ENCODE measurements around the gene ZNF516. TPM values are rescaled to one million over a fixed set of nuclear protein-coding genes. Genes with fewer than 3 reads are reported as not detected.
A peak's percentile ranks its signal among the peaks of the same experiment; 100 is the strongest.

Gene ZNF516
- total RNA-seq, 5 donors from 2014 or later (not counting 1 experiment from before 2014, with no cell fraction given), result 22.0 to 31.8 (median 25.7) TPM

- H3K4me1 ChIP-seq (ENCODE audit: control insufficient read depth in 1 of 2, extremely low read depth in 1 of 2, insufficient read depth in 2 of 2, low read length in 2 of 2), result peaks cover 0 to 5% of the 10 kb centered on the region in 2 experiments
- no peaks in the 10 kb centered on the region for H3K9me3 ChIP-seq
- no CpG with 5 or more reads among the region's 10 CpGs for WGBS (ENCODE audit: insufficient coverage)
- peaks cover 15 to 20% (median 16%) of the 10 kb centered on the region in 3 donors for H3K4me1 Mint-ChIP-seq
- CTCF ChIA-PET, result no interaction called here
- DNase-seq (no peak), ATAC-seq (replicated peaks in 1 of 4) (no peak)
- no peaks in the 10 kb centered on the region for H3K36me3 Mint-ChIP-seq
- no peak overlapping the region for H3K27ac Mint-ChIP-seq
- no peaks in the 10 kb centered on the region for H3K36me3 ChIP-seq (ENCODE audit: control insufficient read depth in 2 of 2, extremely low read depth in 1 of 2, insufficient read depth in 1 of 2, low read length in 1 of 2)
- no peak overlapping the region for H3K4me3 Mint-ChIP-seq
- H3K4me3 ChIP-seq (ENCODE audit: control insufficient read depth in 1 of 2, extremely low read depth in 1 of 2, low read length in 1 of 2), result no peak overlapping the region
- H3K27ac ChIP-seq (ENCODE audit: low read length), result no peak overlapping the region
- H3K27me3 ChIP-seq (replicated peaks in 1 of 2; ENCODE audit: control insufficient read depth in 2 of 2, extremely low read depth in 1 of 2, insufficient read depth in 2 of 2, low read length in 1 of 2), result peaks cover 0 to 18% of the 10 kb centered on the region in 2 experiments
- peaks cover 34 to 37% of the 10 kb centered on the region in 2 donors for H3K27me3 Mint-ChIP-seq
- POLR2A ChIA-PET, result no interaction called here
- no peaks in the 10 kb centered on the region for H3K9me3 Mint-ChIP-seq
Measured at GRCh38 chr18:76514573-76514972, 19.5 kb upstream of the ZNF516 start.

- 90% methylated on average over 16 of the region's 17 CpGs for WGBS (ENCODE audit: insufficient coverage)
Measured at GRCh38 chr18:76507830-76508385, 12.9 kb upstream of the ZNF516 start.

GRCh38 chr18:76506974-76507764 lies 12.1 kb upstream of the ZNF516 start:
- ATAC-seq (replicated peaks in 1 of 4), result no peak
- Mint-ChIP-seq H3K27ac (no peak overlapping the region), H3K36me3 (no peaks in the 10 kb centered on the region), H3K4me1 (no peaks in the 10 kb centered on the region), H3K4me3 (no peak overlapping the region), H3K27me3 (peaks cover 0 to 3% of the 10 kb centered on the region in 2 donors), H3K9me3 (no peaks in the 10 kb centered on the region)
- ChIA-PET CTCF (no interaction called here), POLR2A (no interaction called here)
- no peak overlapping the region for H3K27ac ChIP-seq (ENCODE audit: low read length)
- no peaks in the 10 kb centered on the region for H3K9me3 ChIP-seq
- 93% methylated on average over 15 of the region's 21 CpGs for WGBS (ENCODE audit: insufficient coverage)
- peaks cover 0 to 31% of the 10 kb centered on the region in 2 experiments for H3K27me3 ChIP-seq (replicated peaks in 1 of 2; ENCODE audit: control insufficient read depth in 2 of 2, extremely low read depth in 1 of 2, insufficient read depth in 2 of 2, low read length in 1 of 2)
- no peak overlapping the region for H3K4me3 ChIP-seq (ENCODE audit: control insufficient read depth in 1 of 2, extremely low read depth in 1 of 2, low read length in 1 of 2)
- no peak for DNase-seq
- H3K36me3 ChIP-seq (ENCODE audit: control insufficient read depth in 2 of 2, extremely low read depth in 1 of 2, insufficient read depth in 1 of 2, low read length in 1 of 2), result no peaks in the 10 kb centered on the region
- H3K4me1 ChIP-seq (ENCODE audit: control insufficient read depth in 1 of 2, extremely low read depth in 1 of 2, insufficient read depth in 2 of 2, low read length in 2 of 2), result no peaks in the 10 kb centered on the region

More at GRCh38 chr18:76507830-76508385, 12.9 kb upstream of the ZNF516 start:
- ATAC-seq (replicated peaks in 1 of 4) (no peak), DNase-seq (no peak)
- no peaks in the 10 kb centered on the region for H3K4me1 ChIP-seq (ENCODE audit: control insufficient read depth in 1 of 2, extremely low read depth in 1 of 2, insufficient read depth in 2 of 2, low read length in 2 of 2)
- ChIA-PET POLR2A (no interaction called here), CTCF (no interaction called here)
- H3K27me3 ChIP-seq (replicated peaks in 1 of 2; ENCODE audit: control insufficient read depth in 2 of 2, extremely low read depth in 1 of 2, insufficient read depth in 2 of 2, low read length in 1 of 2), result peaks cover 0 to 31% of the 10 kb centered on the region in 2 experiments
- no peak overlapping the region for H3K27ac Mint-ChIP-seq
- H3K9me3 ChIP-seq, result no peaks in the 10 kb centered on the region
- H3K4me3 Mint-ChIP-seq, result no peak overlapping the region
- no peaks in the 10 kb centered on the region for H3K36me3 Mint-ChIP-seq
- no peak overlapping the region for H3K27ac ChIP-seq (ENCODE audit: low read length)
- H3K4me3 ChIP-seq (ENCODE audit: control insufficient read depth in 1 of 2, extremely low read depth in 1 of 2, low read length in 1 of 2), result no peak overlapping the region
- H3K36me3 ChIP-seq (ENCODE audit: control insufficient read depth in 2 of 2, extremely low read depth in 1 of 2, insufficient read depth in 1 of 2, low read length in 1 of 2), result no peaks in the 10 kb centered on the region
- no peaks in the 10 kb centered on the region for H3K9me3 Mint-ChIP-seq
- peaks cover 0 to 3% of the 10 kb centered on the region in 2 donors for H3K27me3 Mint-ChIP-seq
- no peaks in the 10 kb centered on the region for H3K4me1 Mint-ChIP-seq

GRCh38 chr18:76506395-76506794 lies 11.4 kb upstream of the ZNF516 start:
- Histone ChIP-seq H3K27ac (ENCODE audit: low read length) (no peak overlapping the region), H3K9me3 (no peaks in the 10 kb centered on the region), H3K27me3 (replicated peaks in 1 of 2; ENCODE audit: control insufficient read depth in 2 of 2, extremely low read depth in 1 of 2, insufficient read depth in 2 of 2, low read length in 1 of 2) (peaks cover 0 to 27% of the 10 kb centered on the region in 2 experiments), H3K4me1 (ENCODE audit: control insufficient read depth in 1 of 2, extremely low read depth in 1 of 2, insufficient read depth in 2 of 2, low read length in 2 of 2) (no peaks in the 10 kb centered on the region), H3K4me3 (ENCODE audit: control insufficient read depth in 1 of 2, extremely low read depth in 1 of 2, low read length in 1 of 2) (no peak overlapping the region), H3K36me3 (ENCODE audit: control insufficient read depth in 2 of 2, extremely low read depth in 1 of 2, insufficient read depth in 1 of 2, low read length in 1 of 2) (no peaks in the 10 kb centered on the region)
- DNase-seq (no peak), ATAC-seq (replicated peaks in 1 of 4) (no peak)
- H3K9me3 Mint-ChIP-seq, result no peaks in the 10 kb centered on the region
- H3K36me3 Mint-ChIP-seq, result no peaks in the 10 kb centered on the region
- ChIA-PET CTCF (no interaction called here), POLR2A (no interaction called here)
- no peaks in the 10 kb centered on the region for H3K4me1 Mint-ChIP-seq
- H3K4me3 Mint-ChIP-seq, result no peak overlapping the region
- H3K27ac Mint-ChIP-seq, result peak overlapping the region in 1 of 2 donors; percentile 36
- peaks cover 0 to 3% of the 10 kb centered on the region in 2 donors for H3K27me3 Mint-ChIP-seq
- WGBS (ENCODE audit: insufficient coverage), result 76% methylated on average over 8 of the region's 9 CpGs

GRCh38 chr18:76505614-76506013 lies 10.6 kb upstream of the ZNF516 start:
- H3K9me3 Mint-ChIP-seq, result no peaks in the 10 kb centered on the region
- no peaks in the 10 kb centered on the region for H3K9me3 ChIP-seq
- no peaks in the 10 kb centered on the region for H3K4me1 Mint-ChIP-seq
- ChIA-PET CTCF (no interaction called here), POLR2A (no interaction called here)
- DNase-seq (no peak), ATAC-seq (replicated peaks in 1 of 4) (no peak)
- peaks cover 0 to 26% of the 10 kb centered on the region in 2 experiments for H3K27me3 ChIP-seq (replicated peaks in 1 of 2; ENCODE audit: control insufficient read depth in 2 of 2, extremely low read depth in 1 of 2, insufficient read depth in 2 of 2, low read length in 1 of 2)
- H3K27me3 Mint-ChIP-seq, result peaks cover 0 to 3% of the 10 kb centered on the region in 2 donors
- no peaks in the 10 kb centered on the region for H3K36me3 ChIP-seq (ENCODE audit: control insufficient read depth in 2 of 2, extremely low read depth in 1 of 2, insufficient read depth in 1 of 2, low read length in 1 of 2)
- H3K36me3 Mint-ChIP-seq, result no peaks in the 10 kb centered on the region
- H3K4me3 ChIP-seq (ENCODE audit: control insufficient read depth in 1 of 2, extremely low read depth in 1 of 2, low read length in 1 of 2), result no peak overlapping the region
- H3K4me1 ChIP-seq (ENCODE audit: control insufficient read depth in 1 of 2, extremely low read depth in 1 of 2, insufficient read depth in 2 of 2, low read length in 2 of 2), result no peaks in the 10 kb centered on the region
- H3K27ac Mint-ChIP-seq, result no peak overlapping the region
- no peak overlapping the region for H3K27ac ChIP-seq (ENCODE audit: low read length)
- H3K4me3 Mint-ChIP-seq, result no peak overlapping the region
- 86% methylated on average over 1 of the region's 2 CpGs for WGBS (ENCODE audit: insufficient coverage)

- no peaks in the 10 kb centered on the region for H3K36me3 Mint-ChIP-seq
- H3K27ac ChIP-seq (ENCODE audit: low read length), result no peak overlapping the region
- H3K4me1 Mint-ChIP-seq, result no peaks in the 10 kb centered on the region
- H3K4me3 ChIP-seq (ENCODE audit: control insufficient read depth in 1 of 2, extremely low read depth in 1 of 2, low read length in 1 of 2), result no peak overlapping the region
- no peak overlapping the region for H3K27ac Mint-ChIP-seq
- ChIA-PET POLR2A (no interaction called here), CTCF (interaction anchor here in 1 of 2 donors (0.6 kb wide), 1 partner anchor 43 kb away, joined by 3 read pairs; no protein-coding TSS in a partner anchor)
- H3K27me3 ChIP-seq (replicated peaks in 1 of 2; ENCODE audit: control insufficient read depth in 2 of 2, extremely low read depth in 1 of 2, insufficient read depth in 2 of 2, low read length in 1 of 2), result peaks cover 0 to 29% of the 10 kb centered on the region in 2 experiments
- peaks cover 0 to 5% of the 10 kb centered on the region in 2 donors for H3K27me3 Mint-ChIP-seq
- DNase-seq, result no peak
- H3K4me3 Mint-ChIP-seq, result no peak overlapping the region
- no peaks in the 10 kb centered on the region for H3K4me1 ChIP-seq (ENCODE audit: control insufficient read depth in 1 of 2, extremely low read depth in 1 of 2, insufficient read depth in 2 of 2, low read length in 2 of 2)
- H3K9me3 ChIP-seq, result no peaks in the 10 kb centered on the region
- H3K9me3 Mint-ChIP-seq, result no peaks in the 10 kb centered on the region
- no CpG with 5 or more reads among the region's 5 CpGs for WGBS (ENCODE audit: insufficient coverage)
- no peak for ATAC-seq (replicated peaks in 1 of 4)
- no peaks in the 10 kb centered on the region for H3K36me3 ChIP-seq (ENCODE audit: control insufficient read depth in 2 of 2, extremely low read depth in 1 of 2, insufficient read depth in 1 of 2, low read length in 1 of 2)
Measured at GRCh38 chr18:76504749-76505148, 9.7 kb upstream of the ZNF516 start.

Measured in T-cell (primary cell).